GM19043 (cell line): Measurements from ENCODE around the gene AHDC1.
"Not testable (repeated sequence)": the region's sequence is repeated elsewhere in the genome, so short reads cannot be mapped to it uniquely, and the experiment has no call there.

ENCODE experiments used
- ATAC-seq: cut with Tn5 transposase; IDR thresholded peaks from one replicate; pipeline ENCODE4 v1.9.1; 2021; ENCODE audit warnings: low read depth; ENCODE audit not compliant: unreplicated experiment

AHDC1 gene

GRCh38 chr1:27520651-27521050 is 83.3 kb downstream of the AHDC1 start:
- ATAC-seq = no peak

GRCh38 chr1:27519331-27520258 is 84.3 kb downstream of the AHDC1 start:
- ATAC-seq = no peak

- no peak for ATAC-seq
Observed at GRCh38 chr1:27518808-27519207, 85.1 kb downstream of the AHDC1 start.

GRCh38 chr1:27517907-27518718 is 85.8 kb downstream of the AHDC1 start:
- ATAC-seq = no peak

GRCh38 chr1:27517301-27517700 is 86.6 kb downstream of the AHDC1 start:
- no peak for ATAC-seq

GRCh38 chr1:27515626-27516025 is 88.3 kb downstream of the AHDC1 start:
- ATAC-seq = no peak

- no peak for ATAC-seq
Observed at GRCh38 chr1:27513958-27514357, 90.0 kb downstream of the AHDC1 start.

GRCh38 chr1:27513528-27513927 is 90.4 kb downstream of the AHDC1 start:
- no peak for ATAC-seq

GRCh38 chr1:27509127-27510080 is 94.5 kb downstream of the AHDC1 start:
- no peak for ATAC-seq

GRCh38 chr1:27507960-27508665 is 95.8 kb downstream of the AHDC1 start:
- ATAC-seq = no peak

- no peak for ATAC-seq
Observed at GRCh38 chr1:27506703-27507102, 97.2 kb downstream of the AHDC1 start.

GRCh38 chr1:27505420-27505680 is 98.6 kb downstream of the AHDC1 start:
- no peak for ATAC-seq

GRCh38 chr1:27504588-27505419 is 99.1 kb downstream of the AHDC1 start:
- ATAC-seq = no peak

- no peak for ATAC-seq
Observed at GRCh38 chr1:27503844-27504587, 99.9 kb downstream of the AHDC1 start.

- no peak for ATAC-seq
Observed at GRCh38 chr1:27503033-27503432, 100.9 kb downstream of the AHDC1 start.

- ATAC-seq = not testable (repeated sequence)
Observed at GRCh38 chr1:27501159-27501558, 102.8 kb downstream of the AHDC1 start.

GRCh38 chr1:27499142-27499541 is 104.8 kb downstream of the AHDC1 start:
- no peak for ATAC-seq

GRCh38 chr1:27496604-27497155 is 107.3 kb downstream of the AHDC1 start:
- ATAC-seq = no peak
